HepG2 (cell line): ENCODE data around the gene CHRNA5. TPM values are rescaled to one million over a fixed set of nuclear protein-coding genes. Genes with fewer than 3 reads are reported as not detected.

Experiments used
- ATAC-seq: fragments of 200-7000 bp; cut with Tn5 transposase; 3 replicates; pipeline ENCODE4 v1.9.1; 2020; ENCODE audit warnings: mild to moderate bottlenecking, moderate library complexity
- Bru-seq: library from RNA; stranded (reverse); fragments of 400-500 nt; gene quantifications from one replicate; lab custom pipeline; 2021; lab: Mats Ljungman, UMichigan
- BruChase-seq, 2 experiments: library from RNA; stranded (reverse); fragments of 400-500 nt; gene quantifications; one replicate each; lab custom pipeline; 2021; lab: Mats Ljungman, UMichigan
- BruUV-seq: library from RNA; stranded (reverse); fragments of 400-500 nt; replicated peaks from 2 replicates; lab custom pipeline; 2021; lab: Mats Ljungman, UMichigan
- CTCF ChIA-PET: fragments of 300-600 bp; formaldehyde crosslinking; extraction: SDS; loops from one replicate; lab custom pipeline; 2021; ENCODE audit warnings: low total read pairs, inconsistent platforms, low intra/inter-chr PET ratio; lab: Yijun Ruan, JAX
- POLR2A ChIA-PET: fragments of 350-600 bp; sonication (Branson Sonifier 250); formaldehyde crosslinking; loops from one replicate; lab custom pipeline; 2020; ENCODE audit warnings: antibody characterized with exemption, inconsistent platforms; lab: Yijun Ruan, JAX
- DNase-seq: peaks from one replicate; pipeline ENCODE4 v3.0.0-alpha.2; 2015; ENCODE audit warnings: low spot score
- FAIRE-seq: peaks from 3 replicates; lab custom pipeline; 2011; peaks lifted over from hg19 to GRCh38; lab: Jason Lieb, UNC
- H2AFZ ChIP-seq: one replicate; pipeline ENCODE4 v1.6.1; 2011; ENCODE audit warnings: low read length, inconsistent platforms
- H3K27ac ChIP-seq: fragments of 300-600 bp; 3 replicates; pipeline ENCODE4 v1.8.0; 2011; ENCODE audit warnings: mixed run types, mild to moderate bottlenecking, mixed read lengths, low read length, inconsistent platforms; ENCODE audit not compliant: insufficient read depth; ENCODE audit errors: extremely low read length
- H3K27me3 ChIP-seq, 2 experiments: fragments of 200-600 bp in 1 of 2; 2 replicates in 1 of 2; 3 replicates in 1 of 2; pipeline versions ENCODE4 v1.6.0 to v1.8.0; 2011; ENCODE audit warnings: low read length in 2 of 2, mild to moderate bottlenecking in 2 of 2, moderate library complexity in 2 of 2, inconsistent platforms in 1 of 2; ENCODE audit not compliant: insufficient read depth in 2 of 2, control insufficient read depth in 1 of 2
- H3K36me3 ChIP-seq, 2 experiments: fragments of 200-600 bp in 1 of 2; replicated peaks in 1 of 2; 2 replicates in 1 of 2; 3 replicates in 1 of 2; pipeline versions ENCODE4 v1.5.1 to v1.8.0; 2011; ENCODE audit warnings: low read length in 2 of 2, inconsistent platforms in 1 of 2; ENCODE audit not compliant: insufficient read depth in 2 of 2, control insufficient read depth in 1 of 2
- H3K4me1 ChIP-seq: 2 replicates; pipeline ENCODE4 v1.5.1; 2012; ENCODE audit warnings: low read length, inconsistent platforms; ENCODE audit not compliant: insufficient read depth
- H3K4me2 ChIP-seq: 2 replicates; pipeline ENCODE4 v1.6.0; 2011; ENCODE audit warnings: low read depth, low read length, inconsistent platforms
- H3K4me3 ChIP-seq, 3 experiments: fragments of 200-600 bp in 1 of 3; sonication (generic), shearing (Covaris generic) in 1 of 3; replicated peaks in 1 of 3; 2 replicates each; pipeline ENCODE4 v1.5.1; 2011 to 2016; ENCODE audit warnings: low read length in 3 of 3, inconsistent platforms in 2 of 3, low read depth in 2 of 3, mild to moderate bottlenecking in 2 of 3, control low read depth in 1 of 3, mixed read lengths in 1 of 3; ENCODE audit not compliant: insufficient read depth in 1 of 3
- H3K79me2 ChIP-seq: one replicate; pipeline ENCODE4 v1.6.1; 2011; ENCODE audit warnings: low read length, inconsistent platforms; ENCODE audit not compliant: insufficient read depth
- H3K9ac ChIP-seq: 2 replicates; pipeline ENCODE4 v1.6.0; 2011; ENCODE audit warnings: mild to moderate bottlenecking, low read depth, low read length, inconsistent platforms; ENCODE audit not compliant: insufficient read depth
- H3K9me3 ChIP-seq: 2 replicates; pipeline ENCODE4 v1.5.1; 2012; ENCODE audit warnings: mild to moderate bottlenecking, low read length
- H4K20me1 ChIP-seq: 2 replicates; pipeline ENCODE4 v1.6.0; 2011; ENCODE audit warnings: inconsistent platforms, mild to moderate bottlenecking, low read length, moderate library complexity; ENCODE audit not compliant: insufficient read depth
- ATF7-NPFF ChIP-seq: sonication (generic); formaldehyde crosslinking; IDR thresholded peaks from 2 replicates; pipeline ENCODE4 v1.8.1; 2023; ENCODE audit warnings: mild to moderate bottlenecking, low read depth, missing genetic modification reagents, moderate library complexity
- CAMTA2 ChIP-seq: sonication (generic); formaldehyde crosslinking; IDR thresholded peaks from 2 replicates; pipeline ENCODE4 v1.4.0; 2020; ENCODE audit warnings: mild to moderate bottlenecking, missing genetic modification reagents, borderline replicate concordance
- HNRNPLL ChIP-seq: fragments of 200-400 bp; formaldehyde crosslinking; IDR thresholded peaks from 2 replicates; pipeline ENCODE4 v1.6.1; 2017; ENCODE audit warnings: mild to moderate bottlenecking, low read depth, low read length; ENCODE audit not compliant: poor library complexity, severe bottlenecking
- SAP130 ChIP-seq: IDR thresholded peaks from 2 replicates; pipeline ENCODE4 v1.6.1; 2016; ENCODE audit warnings: low read depth
- ZFP90 ChIP-seq: sonication (generic); formaldehyde crosslinking; IDR thresholded peaks from 2 replicates; pipeline ENCODE4 v1.8.0; 2022; ENCODE audit warnings: missing genetic modification reagents, mild to moderate bottlenecking, inconsistent platforms, borderline replicate concordance
- ZFX ChIP-seq: sonication (generic); formaldehyde crosslinking; IDR thresholded peaks from 2 replicates; pipeline ENCODE4 v1.4.0; 2020; ENCODE audit warnings: mild to moderate bottlenecking, low read depth, missing genetic modification reagents, moderate library complexity
- ZNF280B ChIP-seq: sonication (generic); formaldehyde crosslinking; IDR thresholded peaks from 2 replicates; pipeline ENCODE4 v1.5.0; 2020; ENCODE audit warnings: missing genetic modification reagents, mild to moderate bottlenecking, borderline replicate concordance
- WGBS: methylation state at CpG from one replicate; pipeline ENCODE4 v1.1.6; 2017; ENCODE audit warnings: low lambda C conversion rate; 5-methylcytosine and 5-hydroxymethylcytosine counted together
- in situ Hi-C: cut with HindIII; loops from 2 replicates; pipeline ENCODE4 v1.10.0; 2017; ENCODE audit warnings: low pct_unique_long_range_greater_than_20kb; ENCODE audit not compliant: extremely low pct_ligation_motif_present
- intact Hi-C: fragments of 100-400 bp; cut with micrococcal nuclease; formaldehyde crosslinking; loops from one replicate; pipeline ENCODE4 v1.10.0; 2022; ENCODE audit not compliant: unreplicated experiment
- long read RNA-seq, 2 experiments: library from RNA in 1 of 2; library from polyadenylated mRNA in 1 of 2; stranded (forward) in 1 of 2; unstranded in 1 of 2; transcript quantifications; one replicate each; pipeline ENCODE4 v2.0.0, GENCODE V29; 2019 to 2022
- polyA minus RNA-seq, 3 experiments: library from RNA; depleted of rRNA, polyadenylated mRNA; stranded (reverse); fragments of >200 nt; gene quantifications; 2 replicates each; pipeline ENCODE4 v1.2.3, GENCODE V29; 2011; ENCODE audit warnings: low replicate concordance in 1 of 3
- polyA plus RNA-seq, 8 experiments: library from polyadenylated mRNA; depleted of rRNA in 3 of 8; stranded (reverse) in 7 of 8; unstranded in 1 of 8; fragments of >200 nt; fragmentation: Illumina TruSeq in 4 of 8; extraction: Trizol in 4 of 8; gene quantifications; 2 replicates each; pipeline versions ENCODE4 v1.2.1 to v1.2.3, GENCODE V29; 2011 to 2016; ENCODE audit warnings: low read depth in 4 of 8, missing spikeins in 1 of 8, mixed read lengths in 1 of 8; ENCODE audit not compliant: insufficient read depth in 1 of 8
- total RNA-seq, 5 experiments: library from RNA; depleted of rRNA; stranded (reverse); fragments of >200 nt; fragmentation: Illumina TruSeq; extraction: Trizol; gene quantifications; 2 replicates each; pipeline ENCODE4 v1.2.3, GENCODE V29; 2016; ENCODE audit warnings: low read depth in 1 of 5
- TF ChIP-seq, protein P1 (sequence below): sonication (generic); formaldehyde crosslinking; IDR thresholded peaks from 2 replicates; pipeline ENCODE4 v1.4.0; 2020; ENCODE audit warnings: missing genetic modification reagents, mild to moderate bottlenecking, borderline replicate concordance
- TF ChIP-seq, protein P2 (sequence below): sonication (generic); formaldehyde crosslinking; IDR thresholded peaks from 2 replicates; pipeline ENCODE4 v1.8.1; 2023; ENCODE audit warnings: mild to moderate bottlenecking, missing genetic modification reagents
- TF ChIP-seq, protein P3 (sequence below): sonication (generic); IDR thresholded peaks from 2 replicates; pipeline ENCODE4 v1.6.1; 2016; ENCODE audit warnings: low read depth, borderline replicate concordance
- TF ChIP-seq, protein P4 (sequence below): IDR thresholded peaks from 2 replicates; pipeline ENCODE4 v1.6.1; 2012; ENCODE audit warnings: inconsistent platforms

The CHRNA5 gene
- 5.1 and 10.5 TPM in 2 replicates for total RNA-seq (2016; rRNA removed; fragmentation: Illumina TruSeq; extraction: Trizol)
- 2.6 and 4.4 TPM in 2 replicates for total RNA-seq (2016; cell fraction: cytosol; rRNA removed; fragmentation: Illumina TruSeq; extraction: Trizol; ENCODE audit: low read depth)
- 6.0 and 9.6 TPM in 2 replicates for total RNA-seq (2016; cell fraction: insoluble cytoplasmic fraction; rRNA removed; fragmentation: Illumina TruSeq; extraction: Trizol)
- 3.0 and 4.1 TPM in 2 replicates for total RNA-seq (2016; cell fraction: membrane; rRNA removed; fragmentation: Illumina TruSeq; extraction: Trizol)
- total RNA-seq (2016; cell fraction: nucleus; rRNA removed; fragmentation: Illumina TruSeq; extraction: Trizol): 9.4 and 11.0 TPM in 2 replicates
- 3.7 and 4.1 TPM in 2 replicates for polyA plus RNA-seq (2011; rRNA removed)
- polyA plus RNA-seq (2011; cell fraction: cytosol; rRNA removed): 1.4 and 2.7 TPM in 2 replicates
- 0.37 and 1.0 TPM in 2 replicates for polyA plus RNA-seq (2011; cell fraction: nucleus; rRNA removed)
- polyA plus RNA-seq (2012): 3.7 and 3.8 TPM in 2 replicates
- polyA plus RNA-seq (2016; cell fraction: cytosol; fragmentation: Illumina TruSeq; extraction: Trizol; ENCODE audit: low read depth): 0.54 and 1.3 TPM in 2 replicates
- 4.2 and 7.2 TPM in 2 replicates for polyA plus RNA-seq (2016; cell fraction: insoluble cytoplasmic fraction; fragmentation: Illumina TruSeq; extraction: Trizol; ENCODE audit: low read depth)
- 1.9 and 2.0 TPM in 2 replicates for polyA plus RNA-seq (2016; cell fraction: membrane; fragmentation: Illumina TruSeq; extraction: Trizol; ENCODE audit: low read depth)
- polyA plus RNA-seq (2016; cell fraction: nucleus; fragmentation: Illumina TruSeq; extraction: Trizol; ENCODE audit: insufficient read depth, low read depth): 14.9 and 16.7 TPM in 2 replicates
- 1.4 and 13.3 TPM in 2 replicates for polyA minus RNA-seq (2011; rRNA and poly(A)+ RNA removed; ENCODE audit: low replicate concordance)
- polyA minus RNA-seq (2011; cell fraction: cytosol; rRNA and poly(A)+ RNA removed): 1.4 and 1.5 TPM in 2 replicates
- 0.99 and 1.3 TPM in 2 replicates for polyA minus RNA-seq (2011; cell fraction: nucleus; rRNA and poly(A)+ RNA removed)
- percentile 49 among the genes with signal in this experiment for Bru-seq, nascent RNA
- percentile 56 among the genes with signal in this experiment for BruChase-seq, experiment 1, labeled RNA remaining after a 6-hour chase
- percentile 49 among the genes with signal in this experiment for BruChase-seq, experiment 2, labeled RNA remaining after a 2-hour chase
- long read RNA-seq, experiment 1, partial matches to known transcripts: 1 of 1 reads
- long read RNA-seq, experiment 1, other reads (novel, unspliced or antisense): 0 of 1 reads
- long read RNA-seq, experiment 2, partial matches to known transcripts: 5 of 16 reads
- long read RNA-seq, experiment 2, other reads (novel, unspliced or antisense): 10 of 16 reads

DNA sequence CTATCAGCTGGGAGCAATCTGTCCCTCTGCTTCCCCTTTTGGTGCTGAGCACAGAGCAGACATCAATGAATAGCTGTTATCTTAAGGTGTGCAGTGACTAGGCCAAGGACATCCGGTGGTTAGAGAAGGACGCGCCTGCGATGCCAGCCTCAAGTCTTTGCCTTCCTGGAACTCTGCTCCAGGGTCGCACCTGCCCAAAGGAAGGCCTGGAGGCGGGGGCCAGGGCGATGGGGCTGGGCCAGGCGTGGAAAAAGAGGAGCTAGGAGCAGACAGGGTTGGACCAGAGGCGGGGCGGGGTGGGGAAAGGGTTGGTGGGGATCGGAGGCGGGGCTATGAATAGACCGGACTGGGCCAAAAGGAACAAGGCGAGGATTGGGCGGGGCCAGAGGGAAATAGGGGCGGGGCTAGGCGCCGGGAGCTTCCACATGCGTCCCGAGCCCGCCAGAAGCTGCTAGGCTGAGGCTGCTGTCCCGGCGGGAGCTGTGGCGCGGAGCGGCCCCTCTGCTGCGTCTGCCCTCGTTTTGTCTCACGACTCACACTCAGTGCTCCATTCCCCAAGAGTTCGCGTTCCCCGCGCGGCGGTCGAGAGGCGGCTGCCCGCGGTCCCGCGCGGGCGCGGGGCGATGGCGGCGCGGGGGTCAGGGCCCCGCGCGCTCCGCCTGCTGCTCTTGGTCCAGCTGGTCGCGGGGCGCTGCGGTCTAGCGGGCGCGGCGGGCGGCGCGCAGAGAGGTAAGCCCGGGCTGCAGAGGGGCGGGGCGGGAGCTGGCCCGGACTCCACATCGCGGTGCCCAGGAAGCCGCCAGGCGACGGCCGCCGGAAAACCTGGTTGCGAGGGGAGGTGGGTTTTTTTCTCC lies at the start of gene CHRNA5:
Gene CHRNA5 (plus strand): TSS at position 424 of the 854 bp plus-strand sequence. CDS start 200 bp downstream, at position 624.
- CTCF ChIA-PET: no interaction called here
- no TSS peak for BruUV-seq
- H3K9ac ChIP-seq: peak within 1 kb of the TSS; percentile 53
- no peak within 1 kb of the TSS for H3K27ac ChIP-seq
- ATAC-seq (peak; percentile 91), DNase-seq (peak; percentile 75), FAIRE-seq (no peak)
- POLR2A ChIA-PET: interaction anchor here (0.7 to 2.6 kb wide), 9 partner anchors 9 to 261 kb away, joined by 3 to 40 read pairs (median 4); partner anchors contain the start of genes HYKK, IREB2 and PSMA4
- H3K27me3 ChIP-seq: no peaks in the 10 kb centered on the region
- peaks cover 18% of the 10 kb centered on the region for H3K4me1 ChIP-seq
- intact Hi-C loops: loop anchor here (1.0 to 10.0 kb wide), 3 partner anchors 25 to 261 kb away; partner anchors contain the start of genes HYKK and PSMA4
- no peaks in the 10 kb centered on the region for H4K20me1 ChIP-seq
- peak within 1 kb of the TSS; percentile 61 to 80 (median 73) for H3K4me3 ChIP-seq
- in situ Hi-C loops: no loop called here
- no peaks in the 10 kb centered on the region for H3K9me3 ChIP-seq
- H3K36me3 ChIP-seq: no peaks in the 10 kb centered on the region
- H3K4me2 ChIP-seq: peak within 1 kb of the TSS; percentile 91
- H3K79me2 ChIP-seq: peaks cover 1% of the 10 kb centered on the region
- 2% methylated on average over 15 of the region's 75 CpGs for WGBS
- peak within 1 kb of the TSS; percentile 69 for H2AFZ ChIP-seq
- no peak for TF ChIP-seq ZNF280B (CRISPR knock-in tag)
- TF ChIP-seq ZFP90 (CRISPR knock-in tag): no peak
- TF ChIP-seq ATF7-NPFF (CRISPR knock-in tag): peak; percentile 63; the same call in 1 of the 2 replicates
- TF ChIP-seq CAMTA2 (CRISPR knock-in tag): no peak
- TF ChIP-seq, protein P1, sequence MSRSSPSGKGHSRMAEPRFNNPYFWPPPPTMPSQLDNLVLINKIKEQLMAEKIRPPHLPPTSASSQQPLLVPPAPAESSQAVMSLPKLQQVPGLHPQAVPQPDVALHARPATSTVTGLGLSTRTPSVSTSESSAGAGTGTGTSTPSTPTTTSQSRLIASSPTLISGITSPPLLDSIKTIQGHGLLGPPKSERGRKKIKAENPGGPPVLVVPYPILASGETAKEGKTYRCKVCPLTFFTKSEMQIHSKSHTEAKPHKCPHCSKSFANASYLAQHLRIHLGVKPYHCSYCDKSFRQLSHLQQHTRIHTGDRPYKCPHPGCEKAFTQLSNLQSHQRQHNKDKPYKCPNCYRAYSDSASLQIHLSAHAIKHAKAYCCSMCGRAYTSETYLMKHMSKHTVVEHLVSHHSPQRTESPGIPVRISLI: no peak
- peak; percentile 43; the same call in 1 of the 2 replicates for TF ChIP-seq ZFX
- TF ChIP-seq, protein P2, sequence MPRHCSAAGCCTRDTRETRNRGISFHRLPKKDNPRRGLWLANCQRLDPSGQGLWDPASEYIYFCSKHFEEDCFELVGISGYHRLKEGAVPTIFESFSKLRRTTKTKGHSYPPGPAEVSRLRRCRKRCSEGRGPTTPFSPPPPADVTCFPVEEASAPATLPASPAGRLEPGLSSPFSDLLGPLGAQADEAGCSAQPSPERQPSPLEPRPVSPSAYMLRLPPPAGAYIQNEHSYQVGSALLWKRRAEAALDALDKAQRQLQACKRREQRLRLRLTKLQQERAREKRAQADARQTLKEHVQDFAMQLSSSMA (CRISPR knock-in tag): 0 out of 2 replicates have a peak, but pooled peaks have one; percentile 46
- TF ChIP-seq, protein P3, sequence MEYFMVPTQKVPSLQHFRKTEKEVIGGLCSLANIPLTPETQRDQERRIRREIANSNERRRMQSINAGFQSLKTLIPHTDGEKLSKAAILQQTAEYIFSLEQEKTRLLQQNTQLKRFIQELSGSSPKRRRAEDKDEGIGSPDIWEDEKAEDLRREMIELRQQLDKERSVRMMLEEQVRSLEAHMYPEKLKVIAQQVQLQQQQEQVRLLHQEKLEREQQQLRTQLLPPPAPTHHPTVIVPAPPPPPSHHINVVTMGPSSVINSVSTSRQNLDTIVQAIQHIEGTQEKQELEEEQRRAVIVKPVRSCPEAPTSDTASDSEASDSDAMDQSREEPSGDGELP: peak; percentile 44; the same call in 1 of the 2 replicates
- peak; percentile 55 for TF ChIP-seq SAP130
- TF ChIP-seq, protein P4, sequence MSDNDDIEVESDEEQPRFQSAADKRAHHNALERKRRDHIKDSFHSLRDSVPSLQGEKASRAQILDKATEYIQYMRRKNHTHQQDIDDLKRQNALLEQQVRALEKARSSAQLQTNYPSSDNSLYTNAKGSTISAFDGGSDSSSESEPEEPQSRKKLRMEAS: peak; percentile 68
- peak; percentile 29 for TF ChIP-seq HNRNPLL
